DMS 273 treated with DMSO at 0.1 percent for 48 hours (cell line): ENCODE data around the gene MCUR1.
"Not testable (repeated sequence)": the region's sequence is repeated elsewhere in the genome, so short reads cannot be mapped to it uniquely, and the experiment has no call there.

ENCODE experiments used
- DNase-seq: peaks from one replicate; lab custom pipeline; 2025; lab: John Stamatoyannopoulos, UW

Gene MCUR1

GRCh38 chr6:13814176-13814937, at the start of gene MCUR1:
MCUR1 (minus strand) TSS chr6:13814557; CDS start chr6:13814429, 128 bp downstream.
- peak; percentile 83 for DNase-seq

DNA sequence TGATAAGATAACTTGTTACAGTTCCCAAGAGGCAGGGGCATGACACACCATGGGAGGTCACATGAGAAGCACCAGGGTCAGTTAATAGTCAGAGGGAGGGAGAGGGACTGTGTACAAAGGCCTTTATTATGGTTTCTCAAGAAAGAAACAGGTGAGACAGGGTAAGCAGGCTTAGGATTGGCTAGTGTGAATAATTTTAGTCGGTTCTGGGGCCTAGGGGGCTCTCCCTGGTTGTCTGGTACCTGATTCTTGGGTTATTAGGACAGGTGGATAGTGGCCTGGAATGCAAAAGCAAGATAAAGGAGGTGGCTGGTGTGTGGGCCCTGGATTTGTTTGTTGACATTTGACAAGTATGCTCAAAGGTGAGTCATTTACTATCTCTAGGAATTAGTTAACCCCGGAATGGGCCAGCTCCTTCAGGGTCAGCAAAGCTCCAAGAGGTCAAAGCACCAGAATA, 49.4 kb upstream of the MCUR1 start:
- DNase-seq, result no peak

DNA sequence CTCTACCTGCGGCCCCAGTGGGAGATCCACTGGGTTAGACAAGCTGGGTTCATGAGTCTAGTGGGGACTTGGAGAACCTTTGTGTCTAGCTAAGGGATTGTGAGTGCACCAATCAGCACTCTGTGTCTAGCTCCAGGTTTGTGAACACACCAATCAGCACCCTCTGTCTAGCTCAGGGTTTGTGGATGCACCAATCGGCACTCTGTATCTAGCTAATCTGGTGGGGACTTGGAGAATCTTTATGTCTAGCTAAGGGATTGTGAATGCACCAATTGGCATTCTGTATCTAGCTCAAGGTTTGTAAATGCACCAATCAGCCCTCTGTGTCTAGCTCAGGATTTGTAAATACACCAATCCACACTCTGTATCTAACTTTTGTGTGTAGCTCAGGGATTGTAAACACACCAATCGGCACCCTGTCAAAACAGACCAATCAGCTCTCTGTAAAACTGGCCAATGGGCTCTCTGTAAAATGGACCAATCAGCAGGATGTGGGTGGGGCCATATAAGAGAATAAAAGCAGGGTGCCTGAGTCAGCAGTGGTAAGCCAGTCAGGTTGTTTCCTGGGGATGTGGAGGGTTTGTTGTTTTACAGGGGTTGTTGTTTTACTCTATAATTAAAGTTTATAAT, 46.3 kb upstream of the MCUR1 start:
- DNase-seq, result not testable (repeated sequence)

DNA sequence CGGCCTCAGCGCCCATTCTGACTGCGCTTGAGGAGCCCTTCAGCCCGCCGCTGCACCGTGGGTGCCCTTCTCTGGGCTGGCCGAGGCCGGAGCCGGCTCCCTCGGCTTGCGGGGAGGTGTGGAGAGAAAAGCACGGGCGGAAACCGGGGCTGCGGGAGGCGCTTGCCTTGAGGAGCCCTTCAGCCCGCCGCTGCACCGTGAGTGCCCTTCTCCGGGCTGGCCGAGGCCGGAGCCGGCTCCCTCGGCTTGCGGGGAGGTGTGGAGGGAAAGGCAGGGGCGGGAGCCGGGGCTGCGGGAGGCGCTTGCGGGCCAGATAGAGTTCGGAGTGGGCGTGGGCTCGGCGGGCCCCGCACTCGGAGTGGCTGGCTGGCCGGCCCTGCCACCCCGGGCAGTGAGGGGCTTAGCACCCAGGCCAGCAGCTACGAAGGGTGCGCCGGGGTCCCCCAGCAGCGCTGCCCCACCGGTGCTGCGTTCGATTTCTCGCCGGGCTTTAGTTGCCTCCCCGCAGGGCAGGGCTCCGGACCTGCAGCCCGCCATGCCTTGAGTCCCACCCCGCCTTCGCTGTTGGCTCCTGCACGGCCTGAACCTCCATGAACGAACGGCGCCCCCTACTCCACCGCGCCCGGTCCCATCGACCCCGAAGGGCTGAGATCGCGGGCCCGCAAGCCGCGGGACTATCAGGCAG, 45.7 kb upstream of the MCUR1 start:
- no peak for DNase-seq

DNA sequence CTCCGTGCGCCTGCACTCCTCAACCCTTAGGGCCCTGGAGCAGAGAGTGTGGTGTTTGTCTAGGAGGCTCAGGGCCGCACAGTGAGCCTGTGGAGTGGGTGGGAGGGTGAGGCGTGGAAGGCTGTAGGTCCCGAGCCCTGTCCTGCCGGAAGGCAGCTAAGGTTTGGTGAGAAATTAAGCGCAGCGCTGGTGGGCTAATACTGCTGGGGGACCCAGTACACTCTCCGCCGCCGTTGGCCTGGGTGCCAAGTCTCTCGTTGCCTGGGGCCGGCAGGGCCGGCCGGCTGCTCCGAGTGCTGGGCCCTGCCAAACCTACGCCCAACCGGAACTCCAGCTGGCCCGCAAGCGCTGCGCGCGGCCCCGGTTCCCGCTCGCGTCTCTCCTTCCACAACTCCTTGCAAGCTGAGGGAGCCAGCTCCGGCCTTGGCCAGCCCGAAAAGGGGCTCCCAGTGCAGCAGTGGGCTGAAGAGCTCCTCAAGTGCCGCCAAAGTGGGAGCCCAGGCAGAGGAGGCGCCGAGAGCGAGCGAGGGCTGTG, 40.4 kb upstream of the MCUR1 start:
- DNase-seq, result no peak

DNA sequence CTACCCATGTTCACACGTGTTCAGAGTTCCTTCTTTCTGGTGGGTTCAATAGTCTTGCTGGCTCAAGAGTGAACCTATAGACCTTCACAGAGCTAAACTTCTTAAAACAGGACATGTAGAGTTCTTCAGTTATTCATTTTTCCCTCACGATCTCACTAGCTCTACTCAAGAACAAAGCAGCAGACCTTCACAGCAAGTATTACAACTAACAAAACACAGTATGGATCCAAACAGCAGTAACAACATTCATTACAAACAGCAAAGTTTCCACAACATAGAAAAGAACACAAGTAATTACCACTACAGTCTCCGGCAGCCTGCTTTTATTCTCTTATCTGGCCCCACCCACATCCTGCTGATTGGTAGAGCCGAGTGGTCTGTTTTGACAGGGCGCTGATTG, 39.5 kb upstream of the MCUR1 start:
- DNase-seq, result no peak

- no peak for DNase-seq
Observed at GRCh38 chr6:13851803-13852202, 37.4 kb upstream of the MCUR1 start.

GRCh38 chr6:13851330-13851729, 37.0 kb upstream of the MCUR1 start:
- DNase-seq, result no peak

GRCh38 chr6:13850690-13851089, 36.3 kb upstream of the MCUR1 start:
- not testable (repeated sequence) for DNase-seq

- no peak for DNase-seq
Observed at GRCh38 chr6:13848522-13849150, 34.3 kb upstream of the MCUR1 start.

DNA sequence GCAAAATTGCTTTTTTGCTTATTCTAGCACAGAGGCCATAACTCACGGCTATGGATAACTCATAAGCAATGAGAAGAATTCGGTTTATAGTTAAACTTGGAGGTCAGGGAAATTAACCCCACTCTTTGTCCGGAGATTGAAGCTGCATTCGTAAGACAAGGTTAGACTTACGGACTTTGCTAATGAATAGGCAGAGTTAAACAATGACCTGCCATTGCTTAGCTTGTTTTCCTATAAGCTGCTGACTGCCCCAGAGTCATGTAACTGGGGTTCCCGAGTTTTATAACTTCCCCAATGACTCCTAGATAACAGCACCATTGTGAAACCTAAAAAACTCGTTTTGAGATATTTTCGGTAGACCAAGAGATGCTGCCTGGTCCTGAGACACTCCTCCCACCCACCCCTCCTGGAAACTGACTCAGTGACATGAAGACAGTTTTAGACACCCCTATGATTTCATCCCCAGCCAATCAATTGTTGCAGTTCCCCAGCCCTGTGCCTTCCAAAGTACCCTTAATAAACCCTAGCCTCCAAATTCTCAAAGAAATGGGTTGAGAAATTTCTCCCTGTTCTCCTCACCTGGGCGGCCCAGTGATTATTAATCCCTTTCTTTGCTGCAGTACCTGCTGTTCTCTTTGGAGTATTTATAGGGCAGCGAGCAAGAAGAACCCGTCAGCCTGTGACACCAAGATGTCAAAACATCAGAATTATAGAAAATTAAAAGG, 33.1 kb upstream of the MCUR1 start:
- DNase-seq, result no peak

DNA sequence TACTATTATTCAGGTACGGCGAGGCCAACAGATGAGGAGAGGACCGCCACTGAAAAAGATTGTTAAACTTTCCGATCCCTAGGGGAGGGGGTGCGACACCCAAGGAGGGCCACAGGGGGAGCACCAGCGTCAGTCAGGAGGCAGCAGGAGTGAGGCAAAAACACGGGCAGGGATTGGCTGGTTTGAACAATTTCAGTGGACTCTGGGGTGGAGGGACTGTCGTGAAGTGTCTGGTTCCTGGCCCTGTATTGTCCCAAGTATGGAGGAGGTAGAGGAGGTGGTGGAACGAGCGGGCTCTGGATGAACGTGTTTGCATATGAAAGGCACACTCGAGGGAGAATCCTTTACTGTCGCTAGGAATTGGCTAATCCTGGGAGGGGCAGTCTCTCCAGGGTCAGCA, 32.5 kb upstream of the MCUR1 start:
- no peak for DNase-seq

DNA sequence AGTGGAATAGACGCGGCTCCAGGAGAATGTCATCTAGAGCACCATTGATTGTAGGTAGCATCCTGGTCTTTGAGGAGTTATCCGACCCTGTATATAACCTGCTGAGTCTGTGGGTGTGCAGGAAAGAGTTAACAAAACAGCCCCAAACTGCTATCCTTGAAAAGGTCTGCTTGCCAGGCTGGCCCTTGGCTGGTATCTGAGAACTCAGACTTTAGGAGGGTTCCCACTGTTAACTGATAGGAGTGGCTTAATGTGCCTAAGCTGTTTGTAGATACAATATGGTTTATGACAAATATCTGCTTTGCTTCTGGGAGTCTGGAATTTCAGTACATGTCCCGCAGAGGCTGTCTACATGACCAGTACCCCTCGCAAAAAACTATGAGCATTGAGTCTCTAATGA, 27.6 kb upstream of the MCUR1 start:
- DNase-seq, result no peak

- no peak for DNase-seq
Observed at GRCh38 chr6:13838616-13839015, 24.3 kb upstream of the MCUR1 start.

- no peak for DNase-seq
Observed at GRCh38 chr6:13836170-13836569, 21.8 kb upstream of the MCUR1 start.

DNA sequence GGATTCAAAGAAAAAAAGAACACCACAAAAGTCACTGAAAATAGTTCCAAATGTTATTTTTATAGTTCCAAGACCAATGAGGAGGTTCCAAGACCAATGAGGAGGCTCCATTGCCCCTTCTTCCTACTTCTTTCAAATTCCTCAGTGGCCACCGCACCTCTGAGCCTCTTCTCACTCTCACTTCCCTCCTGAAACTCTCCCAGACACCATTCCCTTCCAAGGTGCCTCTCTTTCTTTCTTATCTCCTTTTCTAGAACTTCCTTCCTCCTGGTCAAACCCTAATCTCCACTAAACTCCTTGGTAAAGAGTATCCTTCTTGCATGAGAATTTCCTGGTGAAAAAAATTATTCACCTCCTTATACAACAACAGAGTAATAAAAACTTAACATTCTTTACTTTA, 20.4 kb upstream of the MCUR1 start:
- DNase-seq, result no peak

DNA sequence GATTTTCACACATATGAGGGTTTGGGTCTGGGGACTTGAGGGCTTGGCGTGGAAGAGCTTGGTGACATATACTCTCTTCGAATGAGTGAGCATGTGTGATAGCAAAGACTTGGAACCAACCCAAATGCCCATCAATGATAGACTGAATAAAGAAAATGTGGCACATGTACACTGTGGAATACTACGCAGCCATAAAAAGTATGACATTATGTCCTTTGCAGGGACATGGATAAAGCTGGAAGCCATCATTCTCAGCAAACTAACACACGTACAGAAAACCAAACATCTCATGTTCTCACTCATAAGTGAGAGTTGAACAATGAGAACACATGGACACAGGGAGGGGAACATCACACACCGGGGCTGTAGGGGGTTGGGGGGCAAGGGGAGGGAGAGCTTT, 19.7 kb upstream of the MCUR1 start:
- DNase-seq, result not testable (repeated sequence)

GRCh38 chr6:13832778-13833177, 18.4 kb upstream of the MCUR1 start:
- DNase-seq, result no peak

- DNase-seq, result no peak
Observed at GRCh38 chr6:13831615-13832014, 17.3 kb upstream of the MCUR1 start.

- DNase-seq, result no peak
Observed at GRCh38 chr6:13830803-13831202, 16.4 kb upstream of the MCUR1 start.

- DNase-seq, result not testable (repeated sequence)
Observed at GRCh38 chr6:13829419-13829818, 15.1 kb upstream of the MCUR1 start.
